HepG2 (cell line): ENCODE data around the gene SKI. TPM values are rescaled to one million over a fixed set of nuclear protein-coding genes. Genes with fewer than 3 reads are reported as not detected.
A peak's percentile ranks its signal among the peaks of the same experiment; 100 is the strongest.

Experiments
- CTCF ChIP-seq: sonication (generic); formaldehyde crosslinking; IDR thresholded peaks from 2 replicates; pipeline ENCODE4 v1.5.0; 2020; ENCODE audit warnings: mild to moderate bottlenecking, missing genetic modification reagents, moderate library complexity
- DR1 ChIP-seq: sonication (generic); formaldehyde crosslinking; IDR thresholded peaks from 2 replicates; pipeline ENCODE4 v1.8.0; 2021; ENCODE audit warnings: mild to moderate bottlenecking, missing genetic modification reagents, inconsistent platforms
- NFE2L2 ChIP-seq: fragments of 150-350 bp; IDR thresholded peaks from 2 replicates; pipeline ENCODE4 v1.6.1; 2014; ENCODE audit warnings: low read length
- PBX2 ChIP-seq: IDR thresholded peaks from 2 replicates; pipeline ENCODE4 v1.6.1; 2016; ENCODE audit warnings: control low read depth
- PHF8 ChIP-seq: sonication (generic); formaldehyde crosslinking; IDR thresholded peaks from 2 replicates; pipeline ENCODE4 v1.5.0; 2020; ENCODE audit warnings: missing genetic modification reagents
- SP1 ChIP-seq, 2 experiments: fragments of 450-650 bp in 1 of 2; sonication (generic) in 1 of 2; formaldehyde crosslinking in 1 of 2; IDR thresholded peaks; 2 replicates each; pipeline versions ENCODE4 v1.4.0 to v1.6.1; 2016 to 2020; ENCODE audit warnings: missing genetic modification reagents in 1 of 2
- SP140L ChIP-seq: sonication (generic); formaldehyde crosslinking; IDR thresholded peaks from 2 replicates; pipeline ENCODE4 v1.4.0; 2020; ENCODE audit warnings: missing genetic modification reagents, borderline replicate concordance
- SRY ChIP-seq: sonication (generic); formaldehyde crosslinking; IDR thresholded peaks from 2 replicates; pipeline ENCODE4 v1.8.0; 2022; ENCODE audit warnings: mild to moderate bottlenecking, missing genetic modification reagents
- TBX2 ChIP-seq: sonication (generic); formaldehyde crosslinking; IDR thresholded peaks from 2 replicates; pipeline ENCODE4 v1.5.0; 2020; ENCODE audit warnings: missing genetic modification reagents, mild to moderate bottlenecking, borderline replicate concordance
- TOPORS ChIP-seq: sonication (generic); formaldehyde crosslinking; IDR thresholded peaks from 2 replicates; pipeline ENCODE4 v1.8.0; 2023; ENCODE audit warnings: mild to moderate bottlenecking, missing genetic modification reagents
- ZBTB37 ChIP-seq: sonication (generic); formaldehyde crosslinking; IDR thresholded peaks from 2 replicates; pipeline ENCODE4 v1.4.0; 2020; ENCODE audit warnings: mild to moderate bottlenecking, missing genetic modification reagents
- ZKSCAN1 ChIP-seq: fragments of 150-350 bp; IDR thresholded peaks from 2 replicates; pipeline ENCODE4 v1.6.1; 2014; ENCODE audit warnings: low read length
- ZNF225 ChIP-seq: sonication (generic); formaldehyde crosslinking; IDR thresholded peaks from 2 replicates; pipeline ENCODE4 v1.4.0; 2020; ENCODE audit warnings: mild to moderate bottlenecking, missing genetic modification reagents
- ZNF557 ChIP-seq: sonication (generic); formaldehyde crosslinking; IDR thresholded peaks from 2 replicates; pipeline ENCODE4 v1.4.0; 2020; ENCODE audit warnings: missing genetic modification reagents
- ZNF724P ChIP-seq: sonication (generic); formaldehyde crosslinking; IDR thresholded peaks from 2 replicates; pipeline ENCODE4 v1.8.0; 2022; ENCODE audit warnings: missing genetic modification reagents, borderline replicate concordance
- ZNF740 ChIP-seq: sonication (generic); formaldehyde crosslinking; IDR thresholded peaks from 2 replicates; pipeline ENCODE4 v1.4.0; 2020; ENCODE audit warnings: missing genetic modification reagents
- polyA plus RNA-seq, 8 experiments: library from polyadenylated mRNA; depleted of rRNA in 3 of 8; stranded (reverse) in 7 of 8; unstranded in 1 of 8; fragments of >200 nt; fragmentation: Illumina TruSeq in 4 of 8; extraction: Trizol in 4 of 8; gene quantifications; 2 replicates each; pipeline versions ENCODE4 v1.2.1 to v1.2.3, GENCODE V29; 2011 to 2016; ENCODE audit warnings: low read depth in 4 of 8, missing spikeins in 1 of 8, mixed read lengths in 1 of 8; ENCODE audit not compliant: insufficient read depth in 1 of 8
- total RNA-seq, 5 experiments: library from RNA; depleted of rRNA; stranded (reverse); fragments of >200 nt; fragmentation: Illumina TruSeq; extraction: Trizol; gene quantifications; 2 replicates each; pipeline ENCODE4 v1.2.3, GENCODE V29; 2016; ENCODE audit warnings: low read depth in 1 of 5
- TF ChIP-seq, protein P1 (sequence below): sonication (generic); formaldehyde crosslinking; IDR thresholded peaks from 2 replicates; pipeline ENCODE4 v1.4.0; 2020; ENCODE audit warnings: missing genetic modification reagents, borderline replicate concordance
- TF ChIP-seq, protein P2 (sequence below): sonication (generic); formaldehyde crosslinking; IDR thresholded peaks from 2 replicates; pipeline ENCODE4 v1.4.0; 2020; ENCODE audit warnings: mild to moderate bottlenecking, low read depth, missing genetic modification reagents

Gene SKI
- total and polyA plus RNA-seq, 2 of the 13 experiments (the other 11 are each of a cell fraction or from before 2014, with no cell fraction given): 4.7 to 6.9 TPM

- TF ChIP-seq, protein P1, sequence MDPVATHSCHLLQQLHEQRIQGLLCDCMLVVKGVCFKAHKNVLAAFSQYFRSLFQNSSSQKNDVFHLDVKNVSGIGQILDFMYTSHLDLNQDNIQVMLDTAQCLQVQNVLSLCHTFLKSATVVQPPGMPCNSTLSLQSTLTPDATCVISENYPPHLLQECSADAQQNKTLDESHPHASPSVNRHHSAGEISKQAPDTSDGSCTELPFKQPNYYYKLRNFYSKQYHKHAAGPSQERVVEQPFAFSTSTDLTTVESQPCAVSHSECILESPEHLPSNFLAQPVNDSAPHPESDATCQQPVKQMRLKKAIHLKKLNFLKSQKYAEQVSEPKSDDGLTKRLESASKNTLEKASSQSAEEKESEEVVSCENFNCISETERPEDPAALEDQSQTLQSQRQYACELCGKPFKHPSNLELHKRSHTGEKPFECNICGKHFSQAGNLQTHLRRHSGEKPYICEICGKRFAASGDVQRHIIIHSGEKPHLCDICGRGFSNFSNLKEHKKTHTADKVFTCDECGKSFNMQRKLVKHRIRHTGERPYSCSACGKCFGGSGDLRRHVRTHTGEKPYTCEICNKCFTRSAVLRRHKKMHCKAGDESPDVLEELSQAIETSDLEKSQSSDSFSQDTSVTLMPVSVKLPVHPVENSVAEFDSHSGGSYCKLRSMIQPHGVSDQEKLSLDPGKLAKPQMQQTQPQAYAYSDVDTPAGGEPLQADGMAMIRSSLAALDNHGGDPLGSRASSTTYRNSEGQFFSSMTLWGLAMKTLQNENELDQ (CRISPR knock-in tag): no peak
- TF ChIP-seq SRY (CRISPR knock-in tag): no peak
- no peak for TF ChIP-seq ZNF740 (CRISPR knock-in tag)
- TF ChIP-seq CTCF: peak; percentile 65
- TF ChIP-seq PHF8: no peak
- TF ChIP-seq ZNF557 (CRISPR knock-in tag): no peak
- TF ChIP-seq, protein P2, sequence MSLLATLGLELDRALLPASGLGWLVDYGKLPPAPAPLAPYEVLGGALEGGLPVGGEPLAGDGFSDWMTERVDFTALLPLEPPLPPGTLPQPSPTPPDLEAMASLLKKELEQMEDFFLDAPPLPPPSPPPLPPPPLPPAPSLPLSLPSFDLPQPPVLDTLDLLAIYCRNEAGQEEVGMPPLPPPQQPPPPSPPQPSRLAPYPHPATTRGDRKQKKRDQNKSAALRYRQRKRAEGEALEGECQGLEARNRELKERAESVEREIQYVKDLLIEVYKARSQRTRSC (CRISPR knock-in tag): no peak
- no peak for TF ChIP-seq SP140L (CRISPR knock-in tag)
- TF ChIP-seq TOPORS: no peak
- TF ChIP-seq ZNF724P (CRISPR knock-in tag): no peak
- TF ChIP-seq NFE2L2: no peak
- TF ChIP-seq PBX2: no peak
- no peak for TF ChIP-seq ZKSCAN1
- TF ChIP-seq ZBTB37: no peak
- peak; percentile 82 for TF ChIP-seq TBX2 (CRISPR knock-in tag)
- no peak for TF ChIP-seq SP1 (IDR thresholded peaks at IDR 0.05)
- no peak; the same call in 1 of the 2 replicates for TF ChIP-seq SP1 (CRISPR knock-in tag; IDR thresholded peaks at IDR 0.05)
- 0 out of 2 replicates have a peak, but pooled peaks have one; percentile 25 for TF ChIP-seq ZNF225
- no peak for TF ChIP-seq DR1
These were observed 42.4 kb downstream of the SKI start (continued) for GRCh38 chr1:2270260-2271100.
